GM12872 (cell line): ENCODE measurements around the gene IRF6.

Source experiments
- TF ChIP-seq, protein P1 (sequence below): IDR thresholded peaks from 3 replicates; pipeline ENCODE4 v1.5.1; 2011; ENCODE audit warnings: low read depth, mild to moderate bottlenecking, low read length, moderate library complexity; ENCODE audit not compliant: insufficient read depth

The IRF6 gene

DNA sequence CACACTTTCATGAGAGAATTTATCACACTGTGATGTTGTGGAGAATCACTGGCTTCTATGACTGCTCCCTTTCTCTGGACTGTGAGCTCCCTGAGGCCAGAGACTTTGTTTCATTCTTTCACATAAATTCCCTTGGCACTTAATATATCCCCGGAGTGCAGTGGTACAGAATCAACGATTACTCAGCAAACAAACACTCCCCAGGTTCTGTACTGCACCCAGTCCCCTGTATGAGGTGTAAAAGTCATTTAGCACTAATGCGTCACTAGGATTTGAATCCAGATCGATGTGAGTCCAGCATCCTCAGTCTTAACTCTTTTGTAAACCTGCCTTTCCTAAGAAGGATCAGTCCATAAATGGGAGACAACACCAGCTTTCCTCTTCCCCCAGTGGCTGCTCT is 15.0 kb upstream of the IRF6 start:
- TF ChIP-seq, protein P1, sequence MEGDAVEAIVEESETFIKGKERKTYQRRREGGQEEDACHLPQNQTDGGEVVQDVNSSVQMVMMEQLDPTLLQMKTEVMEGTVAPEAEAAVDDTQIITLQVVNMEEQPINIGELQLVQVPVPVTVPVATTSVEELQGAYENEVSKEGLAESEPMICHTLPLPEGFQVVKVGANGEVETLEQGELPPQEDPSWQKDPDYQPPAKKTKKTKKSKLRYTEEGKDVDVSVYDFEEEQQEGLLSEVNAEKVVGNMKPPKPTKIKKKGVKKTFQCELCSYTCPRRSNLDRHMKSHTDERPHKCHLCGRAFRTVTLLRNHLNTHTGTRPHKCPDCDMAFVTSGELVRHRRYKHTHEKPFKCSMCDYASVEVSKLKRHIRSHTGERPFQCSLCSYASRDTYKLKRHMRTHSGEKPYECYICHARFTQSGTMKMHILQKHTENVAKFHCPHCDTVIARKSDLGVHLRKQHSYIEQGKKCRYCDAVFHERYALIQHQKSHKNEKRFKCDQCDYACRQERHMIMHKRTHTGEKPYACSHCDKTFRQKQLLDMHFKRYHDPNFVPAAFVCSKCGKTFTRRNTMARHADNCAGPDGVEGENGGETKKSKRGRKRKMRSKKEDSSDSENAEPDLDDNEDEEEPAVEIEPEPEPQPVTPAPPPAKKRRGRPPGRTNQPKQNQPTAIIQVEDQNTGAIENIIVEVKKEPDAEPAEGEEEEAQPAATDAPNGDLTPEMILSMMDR = no peak

DNA sequence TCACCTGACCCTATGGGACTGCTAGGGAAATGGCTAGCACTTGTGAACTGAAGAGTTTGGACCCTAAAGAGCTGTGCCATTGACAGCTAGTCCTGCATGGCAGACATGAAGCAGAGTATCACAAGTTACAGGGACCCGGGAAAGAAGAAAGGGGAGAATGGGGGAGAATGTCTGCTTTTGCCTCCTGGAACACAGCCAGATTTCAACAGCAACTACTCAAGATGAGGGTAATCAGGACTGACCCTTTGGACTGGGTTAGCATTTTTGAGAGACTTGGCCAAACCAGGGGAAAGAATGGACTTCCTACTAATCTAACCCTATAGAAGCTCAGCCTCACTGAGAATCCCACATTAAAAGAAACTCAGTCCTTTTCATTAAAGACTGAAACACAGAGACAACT is 13.1 kb upstream of the IRF6 start:
- TF ChIP-seq, protein P1 = no peak

DNA sequence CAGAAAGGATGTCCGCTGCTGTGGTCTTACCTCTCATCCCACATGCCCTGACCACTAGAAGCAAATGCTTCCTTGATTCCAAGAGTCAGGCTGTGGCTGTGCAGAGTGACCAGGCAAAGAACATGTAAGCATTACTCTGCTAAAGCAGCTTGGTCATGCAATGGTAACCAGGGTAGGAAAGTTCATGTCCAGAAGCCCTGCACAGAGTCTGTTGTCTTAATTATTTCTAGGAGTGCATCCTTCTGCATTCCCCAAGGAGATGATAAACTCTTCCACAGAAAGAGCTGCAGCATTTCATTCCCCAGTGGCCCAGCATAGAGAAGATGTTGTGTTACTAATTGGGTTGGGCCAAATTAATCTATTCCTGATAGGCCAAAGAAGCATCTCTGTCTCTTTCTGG is 11.7 kb upstream of the IRF6 start:
- TF ChIP-seq, protein P1 = no peak

DNA sequence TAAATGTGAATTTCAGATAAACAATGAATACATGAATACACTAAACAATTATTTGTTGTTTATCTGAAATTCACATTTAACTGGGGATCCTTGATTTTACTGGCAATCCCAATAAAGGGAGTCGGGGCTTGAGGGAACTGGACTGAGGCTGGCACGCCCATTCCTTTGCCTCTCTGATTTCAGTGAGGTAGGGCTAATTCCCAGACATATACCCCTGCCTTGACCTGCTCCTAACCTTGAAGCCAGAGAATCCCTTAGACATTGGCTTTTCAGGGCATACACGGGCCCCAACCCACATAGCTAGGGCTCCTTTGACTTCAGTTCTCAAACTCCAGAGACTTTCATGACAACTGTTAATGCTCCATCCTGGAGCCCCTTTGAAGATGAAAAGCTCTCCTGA is 11.0 kb upstream of the IRF6 start:
- TF ChIP-seq, protein P1 = no peak

DNA sequence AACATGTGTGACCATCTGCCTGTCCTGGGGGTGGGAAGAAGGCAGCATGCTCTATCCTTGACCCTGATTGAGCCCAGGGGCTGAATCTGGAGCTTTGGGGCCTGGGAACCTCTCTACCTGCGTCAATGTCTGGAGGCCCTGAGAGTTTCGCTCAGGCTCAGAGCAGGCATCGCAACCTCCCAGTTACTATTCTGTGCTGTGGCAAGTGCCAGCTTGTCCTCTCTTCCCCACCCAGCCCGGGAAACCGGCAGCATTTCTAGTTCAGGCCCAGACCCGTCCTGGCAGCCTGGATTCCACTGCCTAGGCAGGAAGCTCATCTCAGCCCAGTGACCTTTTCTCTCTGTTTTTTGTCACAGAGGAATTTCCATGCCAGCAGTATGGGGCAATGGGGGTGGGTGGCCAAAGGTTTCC is 10.0 kb upstream of the IRF6 start:
- TF ChIP-seq, protein P1 = no peak

DNA sequence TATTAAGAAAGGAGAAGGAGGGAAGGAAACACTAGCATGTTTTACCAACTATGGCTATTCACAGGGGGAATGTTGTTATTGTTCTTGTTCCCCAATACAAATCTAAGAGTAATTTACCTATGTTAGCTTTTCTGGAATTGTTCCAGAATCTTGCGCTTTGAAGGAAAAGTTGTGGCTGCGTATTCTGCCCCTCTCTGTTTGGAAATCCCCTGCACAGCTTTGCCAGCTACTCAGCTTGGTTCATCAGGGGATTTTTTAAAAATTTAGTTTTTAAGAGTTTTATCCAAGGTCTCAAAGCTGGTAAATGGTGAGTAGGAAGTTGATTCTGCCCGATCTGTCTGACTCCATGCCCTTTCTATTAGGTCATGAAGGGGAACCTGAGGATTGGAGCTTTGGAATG is 9.5 kb upstream of the IRF6 start:
- TF ChIP-seq, protein P1 = no peak

DNA sequence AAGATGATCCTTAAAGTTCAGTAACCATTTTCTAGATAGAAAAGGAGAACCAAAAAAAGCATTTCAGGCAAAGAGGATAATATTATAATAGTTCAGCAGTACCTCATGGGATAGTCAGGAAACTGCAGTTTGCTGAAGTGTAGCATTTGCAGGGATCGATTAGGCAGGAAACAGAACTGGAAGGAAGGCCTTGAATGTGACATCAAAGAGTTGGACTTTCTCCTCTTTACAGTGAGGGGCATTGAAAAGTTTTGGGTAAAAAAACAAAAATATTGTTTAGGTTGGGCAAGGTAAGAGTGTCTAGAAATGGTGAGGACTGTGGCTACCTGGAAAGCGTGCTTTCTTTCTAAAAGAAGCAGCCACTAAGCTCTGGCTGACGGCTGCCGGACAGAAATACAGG is 8.0 kb upstream of the IRF6 start:
- TF ChIP-seq, protein P1 = no peak

DNA sequence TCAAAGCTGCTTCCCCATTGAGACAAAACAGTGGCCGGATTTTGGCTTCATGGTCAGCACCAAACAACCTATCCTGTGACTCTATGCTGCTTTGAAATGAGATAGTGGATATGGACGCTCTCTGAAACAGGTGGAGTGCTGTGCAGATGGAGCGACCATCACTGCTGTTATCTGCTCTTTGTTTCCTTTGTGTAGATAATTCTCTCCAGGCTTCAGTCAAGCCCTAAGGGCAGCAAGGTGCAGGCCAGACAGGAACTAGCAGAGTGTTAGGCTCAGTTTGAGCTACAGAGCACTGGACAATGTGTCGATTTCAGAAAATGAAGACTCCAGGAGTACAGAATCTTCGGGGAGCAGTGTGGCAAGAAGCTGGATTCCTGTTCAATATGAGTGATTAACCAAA is 4.8 kb upstream of the IRF6 start:
- TF ChIP-seq, protein P1 = no peak
